ENCODE measurements around the gene PRDM5. TPM values are rescaled to one million over a fixed set of nuclear protein-coding genes. Genes with fewer than 3 reads are reported as not detected.

The PRDM5 gene
- total RNA-seq, 1 experiment from 2014 or later, result 7.1 TPM

GRCh38 chr4:120682981-120683380 is 239.5 kb downstream of the PRDM5 start:
- Histone ChIP-seq H3K4me1 (ENCODE audit: insufficient read depth, low read length, poor library complexity, severe bottlenecking) (no peaks in the 10 kb centered on the region), H3K27me3 (replicated peaks; ENCODE audit: insufficient read depth, low read depth, low read length, poor library complexity) (no peaks in the 10 kb centered on the region), H3K36me3 (ENCODE audit: insufficient read depth, low read length, poor library complexity, severe bottlenecking) (no peaks in the 10 kb centered on the region), H3K27ac (ENCODE audit: low read depth, low read length, poor library complexity, severe bottlenecking) (no peak overlapping the region), H3K4me3 (ENCODE audit: low read depth, low read length, poor library complexity, severe bottlenecking) (no peak overlapping the region), H3K9me3 (ENCODE audit: low read depth, low read length, poor library complexity, severe bottlenecking) (no peaks in the 10 kb centered on the region)
- peak; percentile 12 for DNase-seq (ENCODE audit: low spot score)
- CTCF ChIA-PET, result no interaction called here
- no peak for TF ChIP-seq EZH2 (IDR thresholded peaks at IDR 0.05; ENCODE audit: borderline replicate concordance, low read depth, low read length, poor library complexity, severe bottlenecking)
- TF ChIP-seq CTCF (conservative IDR thresholded peaks at IDR 0.05; ENCODE audit: low read depth, low read length), result no peak
- intact Hi-C loops (cut with micrococcal nuclease; ENCODE audit: unreplicated experiment), result no loop called here
- POLR2A ChIA-PET (ENCODE audit: low non-redundant PET), result no interaction called here
- no TSS peak for BruUV-seq (replicated peaks)

- CTCF ChIA-PET, result no interaction called here
- BruUV-seq (replicated peaks), result no TSS peak
- Histone ChIP-seq H3K27me3 (replicated peaks; ENCODE audit: insufficient read depth, low read depth, low read length, poor library complexity) (no peaks in the 10 kb centered on the region), H3K36me3 (ENCODE audit: insufficient read depth, low read length, poor library complexity, severe bottlenecking) (no peaks in the 10 kb centered on the region), H3K4me3 (ENCODE audit: low read depth, low read length, poor library complexity, severe bottlenecking) (no peak overlapping the region), H3K9me3 (ENCODE audit: low read depth, low read length, poor library complexity, severe bottlenecking) (no peaks in the 10 kb centered on the region), H3K4me1 (ENCODE audit: insufficient read depth, low read length, poor library complexity, severe bottlenecking) (no peaks in the 10 kb centered on the region), H3K27ac (ENCODE audit: low read depth, low read length, poor library complexity, severe bottlenecking) (no peak overlapping the region)
- POLR2A ChIA-PET (ENCODE audit: low non-redundant PET), result no interaction called here
- TF ChIP-seq EZH2 (IDR thresholded peaks at IDR 0.05; ENCODE audit: borderline replicate concordance, low read depth, low read length, poor library complexity, severe bottlenecking) (no peak), CTCF (conservative IDR thresholded peaks at IDR 0.05; ENCODE audit: low read depth, low read length) (no peak)
- DNase-seq (ENCODE audit: low spot score), result no peak
- intact Hi-C loops (cut with micrococcal nuclease; ENCODE audit: unreplicated experiment), result no loop called here
Observed at GRCh38 chr4:120680647-120681228, 241.8 kb downstream of the PRDM5 start.

GRCh38 chr4:120673696-120674095 is 248.8 kb downstream of the PRDM5 start:
- no peaks in the 10 kb centered on the region for H3K36me3 ChIP-seq (ENCODE audit: insufficient read depth, low read length, poor library complexity, severe bottlenecking)
- TF ChIP-seq EZH2 (IDR thresholded peaks at IDR 0.05; ENCODE audit: borderline replicate concordance, low read depth, low read length, poor library complexity, severe bottlenecking) (no peak), CTCF (conservative IDR thresholded peaks at IDR 0.05; ENCODE audit: low read depth, low read length) (no peak)
- H3K4me1 ChIP-seq (ENCODE audit: insufficient read depth, low read length, poor library complexity, severe bottlenecking), result no peaks in the 10 kb centered on the region
- H3K4me3 ChIP-seq (ENCODE audit: low read depth, low read length, poor library complexity, severe bottlenecking), result no peak overlapping the region
- no peak for DNase-seq (ENCODE audit: low spot score)
- no peaks in the 10 kb centered on the region for H3K27me3 ChIP-seq (replicated peaks; ENCODE audit: insufficient read depth, low read depth, low read length, poor library complexity)
- BruUV-seq (replicated peaks), result no TSS peak
- CTCF ChIA-PET, result no interaction called here
- intact Hi-C loops (cut with micrococcal nuclease; ENCODE audit: unreplicated experiment), result no loop called here
- peaks cover 7% of the 10 kb centered on the region for H3K9me3 ChIP-seq (ENCODE audit: low read depth, low read length, poor library complexity, severe bottlenecking)
- POLR2A ChIA-PET (ENCODE audit: low non-redundant PET), result no interaction called here
- no peak overlapping the region for H3K27ac ChIP-seq (ENCODE audit: low read depth, low read length, poor library complexity, severe bottlenecking)

All from A673 (cell line).